Activated T-cell treated with anti-CD3 and anti-CD28 coated beads, Interleukin-2, amount 50 U/mL, for 72 hours (primary cell): ENCODE measurements around the gene GANC. TPM values are rescaled to one million over a fixed set of nuclear protein-coding genes. Genes with fewer than 3 reads are reported as not detected.
"Not testable (repeated sequence)": the region's sequence is repeated elsewhere in the genome, so short reads cannot be mapped to it uniquely, and the experiment has no call there.

Experiments used
- ATAC-seq, 2 donors: fragments of 150-1000 bp; cut with Tn5 transposase; replicated peaks in 1 of 2; 2 replicates each; pipeline ENCODE4 v1.10.0; 2021; ENCODE audit warnings: moderate library complexity in 2 of 2, mild to moderate bottlenecking in 1 of 2
- DNase-seq, 2 donors: peaks; one replicate each; pipeline ENCODE4 v3.0.0; 2021 to 2022; ENCODE audit warnings: mixed read lengths in 1 of 2
- H3K27ac Mint-ChIP-seq: one replicate; pipeline ENCODE4 v1.8.0; 2022; ENCODE audit warnings: mild to moderate bottlenecking, moderate library complexity, mixed read lengths
- H3K27me3 Mint-ChIP-seq: one replicate; pipeline ENCODE4 v1.8.0; 2022; ENCODE audit warnings: low read depth, mixed read lengths
- H3K36me3 Mint-ChIP-seq, 2 donors: one replicate each; pipeline ENCODE4 v1.8.0; 2022; ENCODE audit warnings: mixed read lengths in 2 of 2, mild to moderate bottlenecking in 1 of 2; ENCODE audit not compliant: insufficient read depth in 2 of 2
- H3K4me1 Mint-ChIP-seq: one replicate; pipeline ENCODE4 v1.8.0; 2022; ENCODE audit warnings: low read depth, mixed read lengths
- H3K4me3 Mint-ChIP-seq, 2 donors: one replicate each; pipeline ENCODE4 v1.8.0; 2022; ENCODE audit warnings: mild to moderate bottlenecking in 2 of 2, mixed read lengths in 2 of 2, moderate library complexity in 2 of 2
- H3K9me3 Mint-ChIP-seq, 2 donors: one replicate each; pipeline ENCODE4 v1.8.0; 2022; ENCODE audit warnings: mixed read lengths in 2 of 2
- total RNA-seq, 2 donors: library from RNA; stranded (reverse); gene quantifications; one replicate each; pipeline ENCODE4 v1.2.3, GENCODE V29; 2022

Gene GANC
- total RNA-seq, 2 donors from 2014 or later: 27.3 to 34.1 TPM

DNA sequence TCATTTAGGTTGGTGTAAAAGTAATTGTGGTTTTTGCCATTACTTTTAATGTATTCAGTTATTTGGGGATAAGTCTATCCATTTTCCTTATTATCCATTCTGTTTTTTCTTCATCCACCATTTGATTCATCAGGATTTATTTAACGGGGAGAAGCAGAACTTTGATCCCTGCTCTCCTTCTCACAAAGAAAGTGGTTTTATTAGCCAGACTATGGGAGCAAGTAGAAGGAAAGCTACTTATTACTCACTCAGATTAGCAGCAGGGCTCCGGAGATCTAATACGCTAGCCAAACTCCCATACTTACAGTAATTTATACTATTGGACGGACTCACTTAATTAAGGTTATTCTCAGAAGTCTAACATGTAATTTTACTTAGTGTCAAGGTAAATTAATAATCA, 14.9 kb downstream of the GANC start:
- no peak for DNase-seq
- Mint-ChIP-seq H3K4me1 (no peaks in the 10 kb centered on the region), H3K4me3 (no peak overlapping the region), H3K36me3 (peaks cover 0 to 3% of the 10 kb centered on the region in 2 donors), H3K9me3 (no peaks in the 10 kb centered on the region), H3K27me3 (no peaks in the 10 kb centered on the region), H3K27ac (no peak overlapping the region)
- no peak for ATAC-seq

DNA sequence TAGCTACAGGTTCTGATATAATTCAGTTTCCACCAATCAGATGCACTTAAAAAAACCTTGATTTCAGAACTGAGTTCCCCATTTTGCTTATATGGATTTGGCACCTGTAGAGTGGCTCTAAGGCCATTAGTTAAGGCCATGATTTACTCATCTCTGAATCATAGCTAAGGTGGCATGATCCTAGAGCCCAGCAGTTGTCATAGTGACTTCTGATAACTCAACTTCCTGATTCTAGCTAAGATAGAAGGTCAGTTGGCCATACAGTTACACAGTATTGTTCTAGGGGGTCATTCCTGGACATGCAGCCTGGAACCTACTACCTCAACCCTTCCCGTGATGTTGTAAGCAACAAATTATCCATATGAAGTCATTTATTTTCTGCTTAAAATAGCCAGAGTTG, 16.2 kb downstream of the GANC start:
- H3K4me3 Mint-ChIP-seq: no peak overlapping the region
- peaks cover 0 to 7% of the 10 kb centered on the region in 2 donors for H3K36me3 Mint-ChIP-seq
- no peak overlapping the region for H3K27ac Mint-ChIP-seq
- no peaks in the 10 kb centered on the region for H3K27me3 Mint-ChIP-seq
- no peaks in the 10 kb centered on the region for H3K9me3 Mint-ChIP-seq
- no peak for DNase-seq
- ATAC-seq: no peak
- no peaks in the 10 kb centered on the region for H3K4me1 Mint-ChIP-seq

DNA sequence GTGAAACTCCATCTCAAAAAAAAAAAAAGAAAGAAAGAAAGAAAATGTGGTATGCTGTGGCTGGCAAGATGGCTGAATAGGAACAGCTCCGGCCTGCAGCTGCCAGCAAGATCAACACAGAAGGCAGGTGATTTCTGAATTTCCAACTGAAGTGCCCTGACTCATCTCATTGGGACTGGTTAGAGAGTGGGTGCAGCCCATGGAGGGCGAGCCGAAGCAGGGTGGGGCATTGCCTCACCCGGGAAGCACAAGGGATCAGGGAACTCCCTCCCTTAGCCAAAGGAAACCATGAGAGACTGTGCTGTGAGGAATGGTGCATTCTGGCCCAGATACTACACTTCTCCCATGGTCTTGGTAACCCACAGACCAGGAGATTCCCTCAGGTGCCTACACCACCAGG, 28.0 kb downstream of the GANC start:
- not testable (repeated sequence) for H3K27ac Mint-ChIP-seq, H3K27me3 Mint-ChIP-seq, H3K4me3 Mint-ChIP-seq, H3K4me1 Mint-ChIP-seq, ATAC-seq, DNase-seq
- H3K36me3 Mint-ChIP-seq: peaks cover 13 to 18% of the 10 kb centered on the region in 2 donors
- H3K9me3 Mint-ChIP-seq: peaks cover 0 to 12% of the 10 kb centered on the region in 2 donors

DNA sequence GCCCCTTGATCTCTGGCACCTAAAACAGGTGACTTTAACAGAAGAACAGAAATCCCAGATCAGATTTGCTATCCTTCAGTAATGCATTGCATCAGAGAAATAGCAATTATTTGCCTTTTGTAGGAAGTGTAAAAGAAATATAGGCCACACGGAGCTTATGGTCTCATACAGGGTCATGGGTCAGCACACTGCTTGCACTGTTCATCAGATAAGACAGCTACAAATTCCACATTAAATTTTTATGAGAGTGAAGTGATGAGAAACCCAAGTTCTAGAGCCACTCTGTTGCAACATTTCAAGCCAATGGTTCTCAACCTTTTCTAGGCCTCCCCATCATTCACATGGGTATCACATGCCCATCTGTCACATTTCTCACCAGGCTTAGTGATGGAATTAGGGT, 33.7 kb downstream of the GANC start:
- peaks cover 0 to 12% of the 10 kb centered on the region in 2 donors for H3K9me3 Mint-ChIP-seq
- ATAC-seq: no peak
- H3K27me3 Mint-ChIP-seq: no peaks in the 10 kb centered on the region

DNA sequence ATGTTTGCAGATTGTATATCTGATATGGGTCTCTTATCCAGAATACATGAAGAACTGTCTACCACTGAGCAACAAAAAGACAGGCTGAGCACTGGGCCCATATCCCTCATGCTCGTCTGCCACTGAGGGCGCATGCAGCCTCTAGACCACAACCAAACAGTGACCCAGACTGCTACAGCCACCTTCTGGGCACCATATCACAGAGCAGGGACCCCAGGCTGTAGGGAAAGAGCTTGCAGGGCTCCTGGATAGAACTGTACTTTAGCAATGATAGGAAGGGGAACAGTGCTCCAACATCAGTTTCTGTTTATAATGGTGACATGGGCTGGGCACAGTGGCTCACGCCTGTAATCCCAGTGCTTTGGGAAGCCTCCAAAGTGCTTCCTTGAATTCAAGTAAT, 40.5 kb downstream of the GANC start:
- no peak overlapping the region for H3K4me3 Mint-ChIP-seq
- peaks cover 7% of the 10 kb centered on the region for H3K4me1 Mint-ChIP-seq
- DNase-seq (no peak), ATAC-seq (no peak)
- no peaks in the 10 kb centered on the region for H3K27me3 Mint-ChIP-seq
- no peaks in the 10 kb centered on the region for H3K9me3 Mint-ChIP-seq
- no peak overlapping the region for H3K27ac Mint-ChIP-seq
- peaks cover 2 to 10% of the 10 kb centered on the region in 2 donors for H3K36me3 Mint-ChIP-seq

More for the DNA sequence above, 33.7 kb downstream of the GANC start:
- peaks cover 9 to 11% of the 10 kb centered on the region in 2 donors for H3K36me3 Mint-ChIP-seq
- no peak overlapping the region for H3K4me3 Mint-ChIP-seq
- H3K27ac Mint-ChIP-seq: no peak overlapping the region
- no peaks in the 10 kb centered on the region for H3K4me1 Mint-ChIP-seq
- no peak for DNase-seq

DNA sequence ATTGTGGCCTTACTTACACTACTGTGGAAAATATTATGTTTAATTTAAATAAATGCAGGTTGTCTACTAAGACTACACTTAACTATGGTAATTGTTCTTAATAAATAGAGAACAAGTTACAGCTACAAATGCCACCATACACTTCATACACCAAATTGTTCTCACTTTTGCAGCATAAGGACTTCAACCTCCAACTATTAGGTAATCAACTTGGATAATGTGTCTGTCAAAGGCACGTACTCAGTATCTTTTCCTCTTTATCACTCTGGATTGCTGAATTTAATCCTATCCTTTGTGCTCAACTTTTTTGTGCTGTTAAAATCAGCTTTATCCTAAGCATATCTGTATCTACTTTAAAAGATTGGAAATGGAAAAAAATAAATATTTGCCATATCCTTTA, 41.8 kb downstream of the GANC start:
- no peak for ATAC-seq
- Mint-ChIP-seq H3K4me3 (no peak overlapping the region), H3K27ac (no peak overlapping the region), H3K4me1 (peaks cover 7% of the 10 kb centered on the region), H3K36me3 (peaks cover 2 to 10% of the 10 kb centered on the region in 2 donors), H3K27me3 (no peaks in the 10 kb centered on the region), H3K9me3 (no peaks in the 10 kb centered on the region)
- DNase-seq: no peak

DNA sequence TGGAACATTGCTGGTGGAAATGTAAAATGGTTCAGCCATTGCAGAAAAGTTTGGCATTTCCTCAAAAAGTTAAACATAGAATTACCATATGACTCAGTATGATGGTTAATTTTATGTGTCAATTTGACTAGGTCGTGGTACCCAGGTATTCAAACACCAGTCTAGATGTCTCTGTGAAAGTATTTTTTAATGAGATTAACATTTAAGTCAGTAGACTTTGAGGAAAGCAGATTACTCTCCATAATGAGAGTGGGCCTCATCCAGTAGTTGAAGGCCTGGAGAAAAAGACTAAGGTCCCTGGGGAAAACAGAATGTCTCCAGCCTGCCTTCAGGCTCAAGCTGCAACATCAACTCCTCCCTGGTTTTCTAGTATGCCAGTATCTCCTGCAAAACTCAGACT, 42.5 kb downstream of the GANC start:
- no peak for DNase-seq
- Mint-ChIP-seq H3K4me1 (peaks cover 7% of the 10 kb centered on the region), H3K27me3 (no peaks in the 10 kb centered on the region), H3K36me3 (peaks cover 2 to 10% of the 10 kb centered on the region in 2 donors), H3K4me3 (no peak overlapping the region), H3K9me3 (no peaks in the 10 kb centered on the region), H3K27ac (no peak overlapping the region)
- ATAC-seq: no peak

DNA sequence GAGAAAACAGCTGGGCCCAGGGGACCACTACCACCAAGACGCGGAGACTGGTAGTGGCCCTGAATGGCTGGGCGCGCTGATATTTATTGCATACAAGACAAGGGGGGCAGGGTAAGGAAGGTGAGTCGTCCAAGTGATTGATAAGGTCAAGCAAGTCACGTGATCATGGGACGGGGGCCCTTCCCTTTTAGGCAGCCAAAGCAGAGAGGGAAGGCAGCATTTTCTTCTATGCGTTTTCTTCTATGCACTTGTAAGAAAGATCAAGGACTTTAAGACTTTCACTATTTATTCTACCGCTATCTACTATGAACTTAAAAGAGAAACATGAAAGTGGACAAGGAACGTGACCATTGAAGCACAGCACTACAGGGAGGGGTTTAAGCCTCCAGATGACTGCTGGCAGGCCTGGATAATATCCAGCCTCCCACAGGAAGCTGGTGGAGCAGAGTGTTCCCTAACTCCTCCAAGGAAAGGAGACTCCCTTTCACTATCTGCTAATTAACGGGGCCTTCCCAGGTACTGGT, 43.3 kb downstream of the GANC start:
- not testable (repeated sequence) for H3K36me3 Mint-ChIP-seq, DNase-seq, H3K4me1 Mint-ChIP-seq, ATAC-seq, H3K9me3 Mint-ChIP-seq, H3K27ac Mint-ChIP-seq, H3K27me3 Mint-ChIP-seq, H3K4me3 Mint-ChIP-seq

DNA sequence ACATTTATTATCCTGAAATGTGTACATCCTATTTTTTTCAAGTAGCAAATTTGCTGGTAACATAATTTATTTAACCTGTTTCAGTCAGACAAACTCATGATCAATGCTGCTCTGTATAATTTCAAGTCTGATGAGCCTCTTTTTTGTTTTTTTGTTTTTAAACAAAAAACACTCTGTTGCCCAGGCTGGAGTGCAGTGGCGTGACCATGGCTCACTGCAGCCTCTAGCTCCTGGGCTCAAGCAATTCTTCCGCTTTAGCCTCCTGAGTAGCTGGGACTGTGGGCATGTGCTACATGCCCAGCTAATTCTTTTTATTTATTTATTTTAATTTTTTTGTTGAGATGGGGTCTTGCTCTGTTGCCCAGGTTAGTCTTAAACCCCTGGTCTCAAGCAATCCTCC, 46.2 kb downstream of the GANC start:
- H3K36me3 Mint-ChIP-seq: peaks cover 3 to 4% of the 10 kb centered on the region in 2 donors

DNA sequence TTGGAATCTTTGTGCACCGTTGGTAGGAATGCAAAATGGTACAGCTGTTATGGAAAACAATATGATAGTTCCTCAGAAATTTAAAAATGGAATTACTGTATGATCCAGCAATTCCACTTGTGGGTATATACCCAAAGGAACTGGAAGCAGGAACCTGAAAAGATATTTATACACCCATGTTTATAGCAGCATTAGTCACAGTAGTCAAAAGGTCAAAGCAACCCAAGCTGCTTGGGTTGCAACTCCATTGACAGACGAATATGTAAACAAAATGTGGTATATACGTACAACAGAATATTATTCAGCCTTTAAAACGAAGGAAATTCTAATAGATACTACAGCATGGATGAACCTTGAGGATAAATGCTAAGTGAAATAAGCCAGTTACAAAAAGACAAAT, 51.3 kb downstream of the GANC start:
- Mint-ChIP-seq H3K4me1 (no peaks in the 10 kb centered on the region), H3K36me3 (peaks cover 4 to 5% of the 10 kb centered on the region in 2 donors), H3K27ac (no peak overlapping the region), H3K27me3 (no peaks in the 10 kb centered on the region), H3K4me3 (no peak overlapping the region), H3K9me3 (peaks cover 0 to 1% of the 10 kb centered on the region in 2 donors)
- DNase-seq (no peak), ATAC-seq (no peak)

More for the DNA sequence above, 46.2 kb downstream of the GANC start:
- ATAC-seq: no peak
- Mint-ChIP-seq H3K4me1 (peaks cover 7% of the 10 kb centered on the region), H3K4me3 (no peak overlapping the region), H3K9me3 (no peaks in the 10 kb centered on the region), H3K27ac (no peak overlapping the region), H3K27me3 (no peaks in the 10 kb centered on the region)
- no peak for DNase-seq

DNA sequence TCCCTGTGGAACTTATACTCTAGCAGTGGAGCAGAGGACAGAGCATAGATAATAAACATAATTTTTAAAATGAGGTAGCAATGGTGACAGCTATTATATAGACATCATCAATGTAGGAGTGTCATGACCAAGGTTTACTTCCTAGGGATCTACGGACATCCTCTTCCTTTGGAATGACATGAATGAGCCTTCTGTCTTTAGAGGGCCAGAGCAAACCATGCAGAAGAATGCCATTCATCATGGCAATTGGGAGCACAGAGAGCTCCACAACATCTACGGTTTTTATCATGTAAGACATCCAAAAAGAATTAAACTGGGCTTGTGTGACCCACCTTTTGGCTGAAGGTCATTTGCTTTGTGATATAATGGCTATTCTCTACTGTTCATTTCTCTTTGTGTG, 56.2 kb downstream of the GANC start:
- DNase-seq: no peak
- Mint-ChIP-seq H3K27me3 (no peaks in the 10 kb centered on the region), H3K4me1 (no peaks in the 10 kb centered on the region), H3K9me3 (peaks cover 0 to 1% of the 10 kb centered on the region in 2 donors), H3K36me3 (peaks cover 0 to 4% of the 10 kb centered on the region in 2 donors), H3K4me3 (no peak overlapping the region), H3K27ac (no peak overlapping the region)
- no peak for ATAC-seq

DNA sequence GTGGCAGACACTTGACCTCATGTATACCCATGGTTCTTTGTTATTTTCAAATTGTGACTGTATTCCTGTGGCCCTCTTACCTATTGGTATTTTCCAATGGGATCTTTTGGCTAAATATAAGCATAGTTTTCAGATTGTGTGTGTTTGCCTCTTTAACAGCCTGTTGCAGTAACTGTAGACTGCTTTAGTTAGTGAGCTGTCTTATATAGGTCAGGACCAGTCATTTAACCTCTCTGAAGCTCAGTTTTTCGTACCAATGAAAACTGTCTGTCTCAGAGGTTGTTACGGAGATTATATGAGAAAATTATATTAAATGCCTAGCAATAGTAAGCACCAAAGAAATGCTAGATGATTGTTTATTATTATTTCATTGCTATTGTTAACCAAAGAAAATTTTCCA, 57.0 kb downstream of the GANC start:
- no peak overlapping the region for H3K27ac Mint-ChIP-seq
- peaks cover 4% of the 10 kb centered on the region in 2 donors for H3K9me3 Mint-ChIP-seq
- ATAC-seq: no peak
- H3K36me3 Mint-ChIP-seq: peaks cover 4 to 8% of the 10 kb centered on the region in 2 donors
- DNase-seq: no peak
- no peak overlapping the region for H3K4me3 Mint-ChIP-seq
- H3K27me3 Mint-ChIP-seq: no peaks in the 10 kb centered on the region
- H3K4me1 Mint-ChIP-seq: no peaks in the 10 kb centered on the region

DNA sequence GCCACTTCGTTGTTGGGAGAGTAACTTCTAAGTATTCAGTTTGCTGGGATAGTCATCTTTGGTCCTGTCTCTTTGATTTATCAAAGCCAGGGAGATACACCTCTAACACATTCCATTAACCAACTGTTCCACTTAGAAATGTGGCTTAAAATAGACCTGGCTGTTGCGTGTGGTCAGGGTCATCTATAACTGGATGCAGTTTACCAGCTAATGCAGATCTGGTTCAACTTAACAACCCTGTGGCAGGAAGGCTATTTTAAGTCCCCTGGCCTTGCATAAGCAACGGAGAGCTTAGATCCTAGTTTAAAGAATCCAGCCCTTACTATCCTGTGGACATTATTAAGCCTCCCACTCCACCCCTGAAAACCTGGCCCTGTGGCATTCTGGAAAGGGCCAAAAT, 58.2 kb downstream of the GANC start:
- Mint-ChIP-seq H3K27me3 (no peaks in the 10 kb centered on the region), H3K9me3 (peaks cover 10 to 12% of the 10 kb centered on the region in 2 donors), H3K4me3 (no peak overlapping the region), H3K27ac (no peak overlapping the region), H3K4me1 (no peaks in the 10 kb centered on the region), H3K36me3 (peaks cover 12 to 17% of the 10 kb centered on the region in 2 donors)
- no peak for ATAC-seq
- DNase-seq: no peak

DNA sequence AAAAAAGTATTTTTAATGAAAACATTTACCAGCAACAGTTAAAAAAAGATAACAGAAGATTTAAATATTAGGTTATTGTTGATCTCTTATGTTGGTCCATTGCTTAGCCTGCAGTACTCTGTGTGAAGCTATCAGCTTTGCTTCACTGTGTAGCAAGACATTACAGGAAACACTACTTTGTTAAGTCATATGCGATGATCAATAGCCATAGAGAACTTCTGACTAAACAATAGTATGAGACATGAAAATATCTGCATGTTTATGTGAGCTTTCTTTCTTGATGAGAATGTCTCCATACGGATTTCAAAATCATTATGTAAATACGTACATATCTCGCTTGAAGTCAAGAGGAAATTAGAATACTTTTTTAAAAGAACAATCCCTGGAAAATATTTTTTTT, 59.3 kb downstream of the GANC start:
- H3K27ac Mint-ChIP-seq: no peak overlapping the region

More for the DNA sequence above, 59.3 kb downstream of the GANC start:
- H3K9me3 Mint-ChIP-seq: peaks cover 10 to 18% of the 10 kb centered on the region in 2 donors
- ATAC-seq (no peak), DNase-seq (no peak)
- no peaks in the 10 kb centered on the region for H3K4me1 Mint-ChIP-seq
- peaks cover 13 to 17% of the 10 kb centered on the region in 2 donors for H3K36me3 Mint-ChIP-seq
- H3K27me3 Mint-ChIP-seq: no peaks in the 10 kb centered on the region
- no peak overlapping the region for H3K4me3 Mint-ChIP-seq
